Vagina (tissue), 2 donors: ENCODE measurements around the gene PXDN.

Source experiments
- CTCF ChIP-seq, 3 experiments: fragments of 450-650 bp in 2 of 3; fragments of 200-600 bp in 1 of 3; sonication (generic) in 1 of 3; IDR thresholded peaks; one replicate each; pipeline ENCODE4 v1.5.1; 2017 to 2019; ENCODE audit warnings: antibody characterized with exemption in 3 of 3, mild to moderate bottlenecking in 2 of 3, moderate library complexity in 2 of 3
- POLR2A ChIP-seq, 2 donors: fragments of 450-650 bp; IDR thresholded peaks; one replicate each; pipeline ENCODE4 v1.6.1; 2017; ENCODE audit warnings: antibody characterized with exemption in 2 of 2, mild to moderate bottlenecking in 2 of 2, moderate library complexity in 2 of 2

DNA sequence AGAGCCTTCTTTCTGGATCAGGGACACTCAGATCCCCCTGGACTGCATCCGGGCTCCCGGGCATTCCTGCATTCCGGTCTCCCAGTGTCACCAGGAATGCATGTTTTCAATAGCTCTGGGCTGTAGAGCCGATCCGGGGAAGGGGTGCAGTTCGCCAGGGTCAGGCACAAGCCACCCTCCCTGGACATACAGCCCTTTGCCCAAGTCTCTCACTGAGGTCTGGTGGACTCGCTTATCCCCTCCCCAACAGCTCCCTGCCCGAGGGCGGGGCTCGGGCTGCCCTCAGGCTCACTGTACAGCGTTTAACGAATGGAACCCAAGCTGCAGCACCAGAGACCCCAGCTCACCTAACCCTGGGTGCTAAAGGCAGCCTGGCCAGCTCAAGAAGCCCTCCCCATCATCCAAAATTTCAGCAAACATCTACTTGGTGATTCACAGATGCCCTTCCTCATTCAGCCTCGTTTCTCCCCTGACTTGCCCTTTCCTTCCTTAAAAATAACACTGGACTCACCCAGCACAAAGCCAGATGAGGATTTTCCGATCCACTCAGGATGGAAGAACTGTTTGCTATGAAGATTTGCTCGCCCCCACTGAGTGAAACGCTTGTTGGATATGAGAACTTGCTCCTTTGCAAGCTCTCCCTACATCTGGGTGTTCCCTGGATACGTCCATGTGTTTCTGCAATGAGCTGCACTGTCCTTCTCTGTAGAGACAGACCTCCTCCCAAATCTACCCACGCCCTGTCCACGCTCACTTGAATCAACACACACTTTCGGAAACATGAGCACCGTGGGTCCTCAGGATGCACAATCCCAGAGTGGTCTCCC is 58.1 kb downstream of the PXDN start:
- TF ChIP-seq POLR2A (IDR thresholded peaks at IDR 0.05): no peak
- no peak for TF ChIP-seq CTCF (IDR thresholded peaks at IDR 0.05)
